HG02759 (cell line): ENCODE data around the gene LAMB3.

Source experiments
- ATAC-seq: cut with Tn5 transposase; IDR thresholded peaks from one replicate; pipeline ENCODE4 v1.9.1; 2021; ENCODE audit warnings: mild to moderate bottlenecking, moderate library complexity; ENCODE audit not compliant: unreplicated experiment

The LAMB3 gene

DNA sequence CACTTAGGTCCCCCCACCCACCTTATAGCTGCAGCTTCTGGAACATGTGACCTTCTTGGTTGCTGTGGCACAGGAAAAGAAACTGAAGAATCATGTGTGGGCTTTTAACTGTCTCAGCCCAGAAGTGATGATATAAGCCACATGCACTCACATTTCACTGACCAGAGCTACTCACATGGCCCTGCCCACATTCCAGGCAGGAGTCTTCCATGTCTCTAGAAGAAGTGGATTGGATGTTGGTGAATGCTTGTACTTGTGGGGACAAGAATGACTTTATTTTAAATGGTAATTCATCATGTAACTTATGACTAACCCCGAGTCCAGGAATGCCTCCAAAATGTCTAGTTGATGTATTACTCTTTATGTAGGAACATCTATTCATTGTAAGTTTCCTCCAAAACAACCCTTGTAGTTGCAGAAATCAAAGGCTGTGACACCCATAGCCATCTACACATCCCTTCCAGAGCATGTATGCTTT is 84.5 kb downstream of the LAMB3 start:
- ATAC-seq, result no peak

DNA sequence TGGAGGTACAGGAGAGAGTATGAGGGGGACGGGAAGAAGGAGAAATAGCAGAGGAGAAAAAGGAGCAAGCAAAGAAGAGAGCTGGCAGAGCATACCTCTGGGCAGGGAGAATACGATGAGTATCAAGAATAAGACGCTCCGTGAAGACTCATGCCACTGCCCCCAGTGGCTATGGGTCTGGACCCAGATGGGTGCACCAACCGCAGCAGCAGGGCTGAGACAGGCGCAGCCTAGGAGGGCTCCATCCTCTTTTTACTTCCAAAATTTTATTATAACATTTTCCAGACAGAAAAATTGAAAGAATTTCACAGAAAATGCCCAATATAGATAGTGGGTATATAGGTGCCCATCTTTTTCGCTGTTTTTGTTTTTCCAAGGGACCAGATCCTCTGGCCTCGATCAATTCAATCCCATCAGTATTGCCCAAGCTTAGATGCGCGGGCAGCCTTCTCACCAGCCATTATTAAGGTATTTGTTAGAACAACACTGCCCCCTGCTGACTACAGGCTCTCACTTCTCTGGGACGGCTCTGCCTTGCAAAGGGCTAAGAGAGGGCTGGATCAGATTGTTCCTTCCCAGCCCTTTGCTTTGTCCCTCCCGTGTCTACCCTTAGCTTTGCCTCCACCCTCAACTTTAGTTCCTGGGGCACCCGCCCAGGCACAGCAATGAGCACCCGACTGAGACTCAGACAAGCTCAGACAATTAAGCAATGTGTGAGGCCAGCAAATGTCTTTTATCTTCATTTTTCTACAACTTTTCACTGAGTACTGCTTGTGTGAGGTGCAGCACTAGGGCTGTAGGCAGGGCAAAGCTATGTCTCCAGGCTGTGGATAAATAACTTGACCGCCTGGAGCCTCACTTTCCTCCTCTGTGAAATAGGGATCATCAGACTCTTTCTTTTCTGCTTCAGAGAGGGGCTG is 86.2 kb downstream of the LAMB3 start:
- ATAC-seq, result peak; percentile 88
